OCI-LY7 (cell line): ENCODE data around the gene PPRC1.

Experiments
- CTCF ChIP-seq: fragments of 200-600 bp; sonication (generic); conservative IDR thresholded peaks from 2 replicates; pipeline ENCODE4 v1.5.1; 2014; ENCODE audit warnings: mild to moderate bottlenecking, antibody characterized with exemption, low read length, moderate library complexity, mixed read lengths
- EZH2phosphoT487 ChIP-seq: fragments of 200-600 bp; sonication (generic); IDR thresholded peaks from 2 replicates; pipeline ENCODE4 v1.6.1; 2018; ENCODE audit warnings: low read depth, borderline replicate concordance, mild to moderate bottlenecking, mixed run types, antibody characterized with exemption, low read length, moderate library complexity, mixed read lengths

- TF ChIP-seq EZH2phosphoT487: no peak
- TF ChIP-seq CTCF: no peak
Observed at GRCh38 chr10:102151774-102152544, 19.1 kb downstream of the PPRC1 start, which contains the start of gene NOLC1.
